ENCODE results near the gene PRKCE. TPM values are rescaled to one million over a fixed set of nuclear protein-coding genes. Genes with fewer than 3 reads are reported as not detected.

PRKCE gene
- total RNA-seq, 1 donor from 2014 or later = 46.5 TPM

DNA sequence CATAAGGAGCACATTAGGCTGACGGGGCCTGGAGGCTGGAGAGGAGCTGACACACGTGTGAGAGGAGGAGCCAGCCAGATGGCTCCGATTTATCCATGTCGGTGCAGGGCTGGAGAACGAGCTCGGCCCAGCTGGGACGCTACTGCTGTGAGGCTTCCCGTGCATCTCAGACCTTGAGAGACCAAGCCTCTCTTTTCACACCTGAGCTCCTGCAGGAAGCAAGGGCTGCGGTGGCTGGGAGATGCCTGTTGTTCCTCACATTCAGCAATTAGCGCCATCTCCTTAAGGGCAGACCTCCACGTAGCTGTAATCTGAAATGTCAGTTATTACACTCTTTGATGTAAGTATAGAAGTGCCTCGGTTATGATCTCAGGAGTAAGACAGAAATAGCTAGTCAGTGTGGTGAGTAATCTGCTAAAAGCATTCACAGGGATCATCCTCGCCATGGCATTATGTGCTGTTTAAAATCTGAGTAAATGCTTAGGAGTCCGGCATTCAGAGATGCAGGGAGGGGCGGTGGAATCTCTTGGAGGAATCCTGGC, 107.9 kb downstream of the PRKCE start:
- DNase-seq = no peak

GRCh38 chr2:45761635-45762034, 110.2 kb downstream of the PRKCE start:
- DNase-seq = no peak

DNA sequence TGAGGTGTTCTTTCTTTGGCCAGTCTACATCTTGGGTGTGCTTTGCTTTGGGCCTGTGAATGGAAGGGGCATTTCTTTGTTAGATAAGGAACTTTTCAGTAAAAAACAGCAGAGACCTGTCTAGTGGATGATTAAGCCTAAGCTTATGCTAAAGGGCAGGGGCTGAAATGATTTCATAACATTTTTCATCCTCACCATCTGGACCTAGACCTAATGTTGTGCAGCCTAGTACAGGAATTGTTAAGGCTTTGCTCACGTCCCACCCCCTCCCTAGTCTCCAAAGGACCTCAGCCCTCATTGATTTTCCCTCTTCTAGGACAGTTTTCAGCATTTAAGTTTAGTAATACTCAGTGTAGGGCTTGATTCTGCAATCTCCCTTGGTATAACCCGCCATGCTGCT, 111.8 kb downstream of the PRKCE start:
- no peak for DNase-seq

GRCh38 chr2:45763797-45764196, 112.3 kb downstream of the PRKCE start:
- no peak for DNase-seq

DNA sequence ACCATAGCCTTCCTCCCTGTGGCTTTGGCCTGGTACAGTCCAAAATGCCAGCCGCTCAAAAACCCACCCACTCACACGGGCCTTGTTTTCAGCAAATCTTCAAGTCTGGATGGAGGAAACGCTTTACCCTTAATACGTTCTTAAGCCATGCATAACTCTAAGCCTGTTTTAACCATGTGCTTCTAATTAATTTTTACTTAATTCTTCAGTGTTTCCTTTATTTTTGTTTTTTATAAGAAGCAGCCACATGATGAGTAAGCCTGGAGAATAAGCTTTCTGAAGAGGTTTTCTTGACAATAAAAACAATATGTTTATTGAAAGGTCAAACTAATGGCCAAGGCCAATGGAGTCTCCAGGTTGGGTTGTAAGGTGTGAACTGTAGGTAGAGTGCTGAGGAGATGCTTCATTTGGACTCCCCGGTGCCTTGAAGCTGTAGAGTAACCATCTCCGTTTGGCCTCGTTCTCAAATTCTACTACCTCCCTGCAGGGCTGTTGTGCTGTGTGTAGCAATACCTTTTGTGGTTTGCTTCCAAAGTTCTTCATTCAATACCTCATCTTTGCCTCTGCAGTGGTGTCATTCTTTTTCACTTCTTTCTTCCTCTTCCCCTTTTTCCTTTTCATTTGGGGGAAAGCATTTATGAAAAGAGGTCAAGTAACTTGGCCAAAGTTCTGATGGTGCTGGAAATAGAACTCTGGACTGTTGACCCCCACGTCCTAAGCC, 113.7 kb downstream of the PRKCE start:
- DNase-seq = no peak

DNA sequence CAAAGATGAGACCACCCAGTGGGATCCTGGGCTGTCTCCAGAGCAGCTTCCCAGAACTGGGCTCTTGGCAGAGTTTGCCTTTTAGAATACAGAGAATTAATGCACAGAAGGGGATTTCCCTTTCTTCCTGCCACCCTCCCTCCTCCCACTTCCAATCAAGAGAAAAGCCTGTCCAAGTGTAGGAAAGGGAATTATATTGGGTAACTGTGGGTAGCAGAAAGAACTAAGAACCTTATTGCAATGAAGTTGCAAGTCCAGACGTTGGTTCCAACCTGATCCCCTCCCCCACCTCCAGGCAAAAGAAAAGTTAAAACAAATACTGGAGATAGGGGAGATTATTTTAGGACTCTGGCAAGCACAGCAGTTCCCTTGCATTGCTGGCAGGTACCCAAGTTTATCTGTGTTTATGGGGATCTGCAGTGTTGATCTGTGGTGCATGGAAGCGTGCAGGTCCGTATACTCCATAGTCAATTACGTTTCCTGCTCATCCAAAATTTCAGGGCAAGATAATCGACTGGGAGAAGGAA, 114.3 kb downstream of the PRKCE start:
- no peak for DNase-seq

DNA sequence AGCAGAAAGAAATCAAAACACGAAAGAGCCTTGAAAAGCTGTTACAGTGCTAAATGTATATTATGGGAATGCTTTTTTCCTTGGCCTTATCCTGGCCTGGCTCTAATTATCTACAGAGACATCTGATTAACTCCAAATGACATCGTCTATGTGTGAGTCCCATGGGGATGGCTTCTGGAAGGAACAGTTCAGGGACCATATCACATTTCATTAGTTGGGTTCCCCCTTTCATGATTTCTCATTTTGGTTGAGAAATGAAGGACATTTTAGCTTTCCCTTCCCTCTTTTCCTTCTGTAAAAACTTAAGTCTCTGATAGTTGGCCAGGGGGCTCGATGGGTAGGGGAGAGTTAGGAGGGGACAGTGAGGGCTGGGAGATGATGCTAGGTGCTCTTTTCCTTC, 116.7 kb downstream of the PRKCE start:
- no peak for DNase-seq

- DNase-seq = no peak
Observed at GRCh38 chr2:45769056-45769455, 117.6 kb downstream of the PRKCE start.

DNA sequence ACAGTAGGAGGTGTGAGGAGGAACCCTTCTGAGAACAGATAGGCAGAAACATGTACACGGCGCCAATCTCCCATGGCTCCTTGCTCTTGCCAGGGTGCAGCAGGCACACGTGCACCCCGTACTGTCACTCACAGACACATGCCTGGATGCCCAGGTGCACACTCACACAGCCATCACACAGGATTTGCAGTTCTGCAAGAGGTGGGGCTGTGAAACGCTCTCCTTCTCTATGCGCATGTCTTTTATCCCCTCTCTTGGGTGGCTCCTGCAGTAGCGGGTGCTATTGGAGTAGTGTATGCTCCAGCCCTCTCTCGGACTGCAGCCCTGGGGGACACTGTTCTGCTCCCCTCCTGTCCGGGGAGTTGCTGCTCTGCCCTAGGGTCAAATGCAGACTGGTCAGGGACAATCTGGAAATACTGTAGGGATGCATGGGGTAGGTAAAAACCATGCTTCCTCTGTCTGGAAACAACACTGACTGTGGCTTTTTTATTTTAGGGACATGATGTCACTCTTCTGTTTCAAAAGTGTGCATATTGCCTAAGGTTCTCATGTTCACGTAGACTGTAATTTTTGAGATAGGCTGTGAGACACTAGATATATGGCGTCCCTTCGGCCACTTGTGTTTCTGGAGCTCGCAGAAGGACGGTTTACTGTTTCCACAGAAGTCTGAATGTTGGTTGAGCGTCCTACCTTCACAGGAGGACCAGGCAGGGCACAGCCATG, 118.5 kb downstream of the PRKCE start:
- no peak for DNase-seq

GRCh38 chr2:45770811-45771210, 119.3 kb downstream of the PRKCE start:
- peak; percentile 61 for DNase-seq

GRCh38 chr2:45771261-45771660, 119.8 kb downstream of the PRKCE start:
- DNase-seq = peak; percentile 21

GRCh38 chr2:45772038-45772437, 120.6 kb downstream of the PRKCE start:
- no peak for DNase-seq

- no peak for DNase-seq
Observed at GRCh38 chr2:45773909-45774308, 122.4 kb downstream of the PRKCE start.

DNA sequence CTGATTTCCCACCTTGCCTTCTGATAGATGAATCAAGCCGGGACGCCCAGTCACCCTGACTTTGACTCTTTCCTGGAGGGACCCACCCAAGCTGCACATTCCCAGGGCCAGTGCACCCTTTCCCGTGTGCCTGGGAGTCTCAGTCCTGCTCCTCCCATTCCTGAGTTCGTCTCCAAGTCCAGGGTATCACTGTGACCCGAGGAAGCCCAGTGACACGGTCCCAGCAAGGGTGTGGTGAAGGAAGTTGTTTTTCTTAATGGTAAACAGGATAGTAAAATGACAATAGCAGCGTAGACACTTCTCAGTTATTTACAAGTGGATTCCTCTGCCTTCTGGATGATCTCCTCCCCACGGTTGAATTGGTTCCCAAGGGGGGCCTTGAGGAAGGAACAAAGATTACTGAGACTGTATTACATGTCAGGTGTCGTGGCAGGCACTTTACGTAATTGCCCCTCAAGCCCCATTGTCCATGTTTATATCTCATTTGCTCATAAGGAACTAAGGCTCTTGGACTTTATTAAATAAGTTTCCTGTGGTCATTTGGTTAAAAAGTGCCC, 123.3 kb downstream of the PRKCE start:
- DNase-seq = no peak

DNA sequence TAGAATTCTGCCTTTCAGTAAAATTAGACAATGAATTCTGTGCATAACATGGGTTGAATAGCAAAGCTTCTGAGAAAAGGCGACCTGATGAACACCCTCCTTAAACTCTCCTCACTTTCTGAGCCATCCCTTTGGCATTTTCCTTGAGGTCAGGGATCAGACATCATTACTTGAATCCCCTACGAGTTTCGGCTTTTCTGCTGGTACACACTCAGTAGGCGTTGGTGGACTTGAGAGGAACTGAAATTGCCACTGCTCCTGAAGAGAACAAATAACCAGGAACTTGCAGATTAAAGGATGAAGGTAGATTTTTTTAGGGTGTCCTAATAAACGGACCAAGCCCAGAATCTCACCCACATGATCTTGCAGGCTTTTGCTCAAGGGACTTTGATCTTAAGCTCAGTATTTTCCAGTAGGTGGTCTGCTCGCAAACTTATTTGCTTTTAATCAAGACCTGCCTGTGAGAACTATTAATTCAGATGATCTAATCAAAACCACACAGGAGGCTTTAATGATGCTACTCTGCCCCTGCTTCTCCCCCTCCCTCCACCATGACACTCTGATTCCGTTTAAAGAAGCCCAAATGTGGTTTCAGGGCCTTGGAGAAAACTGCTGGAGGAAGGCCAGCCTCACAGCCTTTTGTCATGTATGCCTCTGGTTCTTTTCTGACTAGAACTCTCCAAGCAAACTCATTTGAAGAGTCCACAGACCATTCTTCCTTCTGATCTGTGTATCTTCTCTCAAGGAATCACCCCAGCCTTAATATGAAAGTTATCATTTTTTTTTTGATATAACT, 124.9 kb downstream of the PRKCE start:
- DNase-seq = no peak

GRCh38 chr2:45777996-45778719, 126.7 kb downstream of the PRKCE start:
- peak; percentile 15 for DNase-seq

DNA sequence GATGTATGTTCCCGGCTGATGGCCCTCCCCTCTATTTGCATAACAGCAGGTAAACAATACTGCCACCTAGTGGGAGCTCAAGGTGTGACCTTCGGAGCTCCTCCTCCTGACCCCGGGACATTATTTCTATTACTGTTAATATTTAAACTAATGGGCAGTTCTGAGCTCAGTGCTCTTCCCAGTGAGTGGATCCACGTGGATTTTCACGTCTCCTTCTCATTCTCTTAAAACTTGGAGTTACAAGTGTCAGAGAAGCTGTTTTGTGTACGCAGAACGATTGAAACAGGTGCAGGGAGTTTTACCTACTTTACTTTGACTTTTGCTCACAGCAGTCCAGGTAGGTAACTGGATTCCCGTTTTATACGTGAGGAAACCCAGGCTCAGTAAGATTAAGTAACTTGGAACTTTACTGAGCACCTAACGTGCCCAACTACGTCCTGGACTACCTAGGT, 127.3 kb downstream of the PRKCE start:
- DNase-seq = peak; percentile 85

DNA sequence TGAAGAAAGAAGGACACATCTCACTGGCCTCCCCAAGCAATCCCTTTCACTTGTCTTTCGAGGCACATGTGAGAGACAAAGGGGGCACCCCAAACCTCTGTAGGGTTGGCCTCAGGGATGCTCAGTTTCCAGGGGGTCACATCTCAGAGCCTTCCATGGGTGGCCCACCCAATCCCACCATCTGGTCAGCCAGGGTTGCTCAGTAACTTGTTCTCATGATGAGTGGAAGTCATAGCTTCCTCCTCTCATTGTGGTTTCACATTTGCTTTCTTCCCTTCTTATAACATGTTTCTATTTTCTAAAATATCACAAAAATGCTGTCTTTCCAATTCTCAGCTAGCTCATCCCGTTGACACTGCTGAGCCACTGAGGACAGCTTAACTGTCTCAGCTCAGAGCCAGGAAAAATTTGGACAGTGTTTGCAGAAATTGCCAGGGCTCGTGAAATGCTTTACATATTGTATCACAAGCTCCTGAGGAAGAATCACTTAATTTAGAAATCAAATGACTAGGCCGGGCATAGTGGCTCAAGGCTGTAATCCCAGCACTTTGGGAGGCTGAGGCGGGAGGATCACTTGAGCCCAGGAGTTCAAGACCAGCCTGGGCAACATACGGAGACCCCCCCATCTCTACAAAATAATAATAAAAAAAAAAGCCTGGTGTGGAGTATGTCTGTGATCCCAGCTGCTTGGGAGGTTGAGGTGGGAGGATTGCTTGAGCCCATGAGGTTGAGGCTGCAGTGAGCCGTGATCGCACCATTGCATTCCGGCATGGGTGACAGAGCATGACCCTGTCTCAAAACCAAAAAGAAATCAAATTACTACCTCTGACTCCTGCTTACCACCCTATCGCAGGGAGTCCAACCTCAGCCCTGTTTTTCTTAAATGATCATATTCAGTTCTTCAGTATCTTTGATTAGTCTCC, 129.3 kb downstream of the PRKCE start:
- no peak for DNase-seq

- DNase-seq = no peak
Observed at GRCh38 chr2:45781464-45781811, 130.0 kb downstream of the PRKCE start.

GRCh38 chr2:45782436-45782835, 131.0 kb downstream of the PRKCE start:
- no peak for DNase-seq

- DNase-seq = no peak
Observed at GRCh38 chr2:45782986-45783385, 131.5 kb downstream of the PRKCE start.
